Panc1 (cell line): ENCODE data around the gene RAB1B. TPM values are rescaled to one million over a fixed set of nuclear protein-coding genes. Genes with fewer than 3 reads are reported as not detected.

ENCODE experiments used
- ATAC-seq: fragments of 200-7000 bp; cut with Tn5 transposase; 2 replicates; pipeline ENCODE4 v1.9.1; 2020; ENCODE audit warnings: mild to moderate bottlenecking, moderate library complexity
- BruUV-seq: library from RNA; stranded (reverse); fragments of 400-500 nt; replicated peaks from 2 replicates; lab custom pipeline; 2021; lab: Mats Ljungman, UMichigan
- CTCF ChIA-PET: fragments of 300-600 bp; sonication (Branson Sonifier 250); formaldehyde crosslinking; loops from one replicate; lab custom pipeline; 2022; ENCODE audit warnings: antibody characterized with exemption; lab: Charles Lee
- POLR2A ChIA-PET: fragments of 300-600 bp; sonication (Branson Sonifier 250); formaldehyde crosslinking; loops from one replicate; lab custom pipeline; 2022; ENCODE audit warnings: antibody characterized with exemption; lab: Charles Lee
- DNase-seq: peaks from one replicate; pipeline ENCODE4 v3.0.0-alpha.2; 2010; ENCODE audit warnings: low read depth, low spot score
- H3K27ac ChIP-seq: 2 replicates; pipeline ENCODE4 v1.5.1; 2011; ENCODE audit warnings: mild to moderate bottlenecking, low read length, inconsistent platforms
- H3K27me3 ChIP-seq: fragments of 200-500 bp; sonication (Bioruptor generic); 2 replicates; pipeline ENCODE4 v1.6.0; 2014; ENCODE audit warnings: low read length, inconsistent platforms; ENCODE audit not compliant: control insufficient read depth, insufficient read depth
- H3K36me3 ChIP-seq: fragments of 200-500 bp; sonication (Bioruptor generic); 2 replicates; pipeline ENCODE4 v1.5.1; 2014; ENCODE audit warnings: inconsistent platforms, mild to moderate bottlenecking, low read length, moderate library complexity; ENCODE audit not compliant: control insufficient read depth, insufficient read depth
- H3K4me1 ChIP-seq: 2 replicates; pipeline ENCODE4 v1.5.1; 2011; ENCODE audit warnings: inconsistent platforms, mild to moderate bottlenecking, low read length, moderate library complexity; ENCODE audit not compliant: control insufficient read depth, insufficient read depth
- H3K4me3 ChIP-seq, 2 experiments: 2 replicates each; pipeline ENCODE4 v1.5.1; 2011 to 2012; ENCODE audit warnings: low read depth in 2 of 2, low read length in 2 of 2, mild to moderate bottlenecking in 2 of 2, inconsistent platforms in 1 of 2, moderate library complexity in 1 of 2
- H3K9me3 ChIP-seq: fragments of 200-500 bp; sonication (Bioruptor generic); 2 replicates; pipeline ENCODE4 v1.5.1; 2014; ENCODE audit warnings: low read depth, mild to moderate bottlenecking, inconsistent platforms, low read length, moderate library complexity; ENCODE audit not compliant: control insufficient read depth, insufficient read depth
- CTCF ChIP-seq: fragments of 450-650 bp; IDR thresholded peaks from 2 replicates; pipeline ENCODE4 v1.5.1; 2017; ENCODE audit warnings: mild to moderate bottlenecking
- POLR2AphosphoS5 ChIP-seq: IDR thresholded peaks from 2 replicates; pipeline ENCODE4 v1.6.1; 2012; ENCODE audit warnings: mild to moderate bottlenecking, low read depth, low read length, moderate library complexity
- REST ChIP-seq, 2 experiments: IDR thresholded peaks; 2 replicates each; pipeline ENCODE4 v1.6.1; 2011 to 2012; ENCODE audit warnings: low read depth in 2 of 2, control low read depth in 1 of 2, low read length in 1 of 2, mild to moderate bottlenecking in 1 of 2, moderate library complexity in 1 of 2; ENCODE audit not compliant: insufficient read depth in 1 of 2
- SIN3A ChIP-seq: IDR thresholded peaks from 2 replicates; pipeline ENCODE4 v1.6.1; 2012; ENCODE audit warnings: low read depth, mild to moderate bottlenecking, low read length, moderate library complexity, borderline replicate concordance; ENCODE audit not compliant: insufficient read depth
- TCF7L2 ChIP-seq: IDR thresholded peaks from 2 replicates; pipeline ENCODE4 v1.6.1; 2011; ENCODE audit warnings: mild to moderate bottlenecking, low read depth, low read length, inconsistent platforms
- in situ Hi-C: cut with HindIII; loops from 2 replicates; pipeline ENCODE4 v1.10.0; 2016; ENCODE audit warnings: low sequenced_read_pairs, low pct_unique_long_range_greater_than_20kb
- intact Hi-C: fragments of 100-400 bp; cut with micrococcal nuclease; formaldehyde crosslinking; loops from one replicate; pipeline ENCODE4 v1.10.0; 2022; ENCODE audit not compliant: unreplicated experiment
- total RNA-seq: library from RNA; stranded (reverse); gene quantifications from one replicate; pipeline ENCODE4 v1.2.1, GENCODE V29; 2021; ENCODE audit not compliant: unreplicated experiment

The RAB1B gene
- total RNA-seq, 1 experiment from 2014 or later, result 256 TPM

GRCh38 chr11:66323684-66324083 is 55.2 kb downstream of the RAB1B start:
- POLR2A ChIA-PET, result no interaction called here
- CTCF ChIA-PET, result no interaction called here
- Histone ChIP-seq H3K27me3 (no peaks in the 10 kb centered on the region), H3K4me3 (no peak overlapping the region), H3K9me3 (no peaks in the 10 kb centered on the region), H3K36me3 (no peaks in the 10 kb centered on the region), H3K4me1 (peaks cover 16% of the 10 kb centered on the region), H3K27ac (no peak overlapping the region)
- TF ChIP-seq POLR2AphosphoS5, result no peak
- no peak for TF ChIP-seq SIN3A
- no peak for TF ChIP-seq REST (IDR thresholded peaks at IDR 0.05; ENCODE audit: insufficient read depth in 1 of 2, low read depth in 2 of 2, low read length in 1 of 2)
- TF ChIP-seq TCF7L2, result no peak
- no peak for TF ChIP-seq CTCF
- in situ Hi-C loops, result no loop called here
- no TSS peak for BruUV-seq
- DNase-seq, result no peak
- ATAC-seq, result no peak
- intact Hi-C loops, result no loop called here

GRCh38 chr11:66324664-66325063 is 56.2 kb downstream of the RAB1B start:
- POLR2A ChIA-PET, result no interaction called here
- peaks cover 18% of the 10 kb centered on the region for H3K4me1 ChIP-seq
- ATAC-seq, result no peak
- H3K9me3 ChIP-seq, result no peaks in the 10 kb centered on the region
- intact Hi-C loops, result no loop called here
- H3K27me3 ChIP-seq, result no peaks in the 10 kb centered on the region
- TF ChIP-seq SIN3A (no peak), REST (IDR thresholded peaks at IDR 0.05; ENCODE audit: insufficient read depth in 1 of 2, low read depth in 2 of 2, low read length in 1 of 2) (no peak)
- no peak overlapping the region for H3K27ac ChIP-seq
- H3K4me3 ChIP-seq, result no peak overlapping the region
- no peaks in the 10 kb centered on the region for H3K36me3 ChIP-seq
- DNase-seq, result no peak
- BruUV-seq, result no TSS peak
- in situ Hi-C loops, result no loop called here
- CTCF ChIA-PET, result no interaction called here
